ENCODE measurements around the gene TLN1.
A peak's percentile ranks its signal among the peaks of the same experiment; 100 is the strongest.

Gene TLN1

GRCh38 chr9:35749515-35750255, 17.7 kb upstream of the TLN1 start:
- peak; percentile 39 for DNase-seq

DNA sequence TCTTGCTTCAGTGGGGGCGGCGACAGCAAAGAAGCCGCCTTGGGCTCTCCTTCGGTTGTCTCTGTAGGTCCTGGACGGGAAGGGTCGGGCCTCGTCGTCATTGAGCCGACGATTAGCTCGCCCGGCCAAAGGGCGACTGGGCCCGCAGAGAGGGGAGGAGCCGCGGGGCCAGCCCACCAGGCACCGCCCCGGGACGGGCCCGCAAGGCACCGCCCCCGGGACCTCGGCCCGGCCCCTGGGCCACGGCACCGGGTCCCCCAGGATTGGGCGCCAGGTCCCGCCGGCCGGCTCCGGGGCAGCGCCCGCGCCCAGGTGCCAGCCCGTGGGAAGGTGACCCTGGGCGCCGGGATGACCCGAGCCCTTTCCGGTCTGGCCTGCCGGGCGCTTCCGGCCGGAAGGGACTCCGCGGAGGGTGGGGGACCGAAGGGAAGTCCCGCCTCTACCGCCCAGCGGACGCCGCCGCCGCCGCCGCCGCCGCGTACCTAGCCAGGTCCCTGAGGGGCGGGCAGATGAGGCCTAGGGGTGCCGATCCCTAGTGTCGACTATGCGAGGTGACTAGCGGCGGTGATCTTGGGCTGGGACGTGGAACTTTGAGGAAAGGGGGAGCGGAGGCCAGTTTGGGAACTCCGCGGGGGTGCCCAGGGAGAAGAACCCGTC, 17.0 kb upstream of the TLN1 start, which contains the start of the genes GBA2 and RGP1:
TSS of gene GBA2 (minus strand) at position 371 of the 657 bp plus-strand sequence. CDS start 524 bp downstream, outside the sequence.
TSS of gene RGP1 (plus strand) at position 430 of the 657 bp plus-strand sequence. CDS start 469 bp downstream, outside the sequence.
- peak; percentile 54 for DNase-seq

GRCh38 chr9:35748242-35748857, 16.4 kb upstream of the TLN1 start:
- DNase-seq, result no peak

- no peak for DNase-seq
Observed at GRCh38 chr9:35746583-35746982, 14.6 kb upstream of the TLN1 start.

GRCh38 chr9:35745569-35745968, 13.6 kb upstream of the TLN1 start:
- no peak for DNase-seq

DNA sequence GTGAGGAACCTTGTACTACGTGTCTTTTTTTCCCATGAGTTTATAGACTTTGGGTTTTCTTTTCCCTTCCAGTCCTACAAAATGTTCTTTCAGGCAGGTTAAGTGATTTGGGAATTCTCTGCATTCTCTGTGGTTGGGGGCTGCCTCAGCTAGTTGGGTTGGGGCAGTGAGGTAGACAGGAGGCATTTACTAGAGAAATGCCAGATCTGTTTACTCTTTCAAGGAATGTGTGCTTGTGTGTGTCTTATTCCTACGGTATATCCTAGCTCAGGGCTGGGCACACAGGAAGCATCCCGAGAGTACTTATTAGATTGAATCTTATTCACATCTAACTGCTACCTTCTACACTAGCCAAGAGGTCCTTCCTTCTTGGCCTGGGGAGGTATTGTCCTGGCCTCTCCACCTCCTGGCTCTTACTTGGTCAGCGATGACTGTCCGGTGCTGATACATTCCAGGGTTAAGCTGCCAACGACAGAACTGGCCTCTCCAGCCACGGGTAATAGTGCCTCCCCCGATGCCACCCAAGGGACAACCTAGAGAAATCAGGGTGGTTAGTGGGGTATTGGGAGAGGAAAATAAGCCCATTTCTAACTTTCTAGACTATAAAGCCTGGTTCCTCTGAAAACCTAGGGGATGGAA, 12.0 kb upstream of the TLN1 start:
- no peak for DNase-seq

GRCh38 chr9:35743452-35743851, 11.5 kb upstream of the TLN1 start:
- no peak for DNase-seq

GRCh38 chr9:35741740-35742139, 9.7 kb upstream of the TLN1 start:
- DNase-seq, result no peak

DNA sequence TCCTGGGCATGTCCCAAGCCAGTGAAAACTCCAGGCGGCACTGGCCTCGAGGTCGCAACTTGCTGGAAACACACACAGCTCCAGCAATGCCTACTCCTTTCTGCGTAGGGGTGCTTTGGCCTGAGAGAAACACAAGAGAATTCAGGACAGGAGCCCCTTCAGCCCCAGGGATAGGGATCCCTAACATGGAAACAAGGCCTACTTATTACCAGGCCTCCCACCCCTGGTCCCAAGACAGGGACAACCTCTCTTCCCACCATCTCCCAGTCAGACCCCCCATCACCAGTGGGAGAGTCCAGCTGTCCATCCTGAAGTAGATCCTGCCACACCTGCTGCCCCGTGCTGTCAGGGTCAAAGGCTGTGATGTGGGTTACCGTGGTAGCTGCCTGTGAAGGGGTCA, 8.2 kb upstream of the TLN1 start:
- DNase-seq, result no peak

GRCh38 chr9:35738924-35739323, 6.9 kb upstream of the TLN1 start:
- DNase-seq, result no peak

GRCh38 chr9:35738186-35738585, 6.2 kb upstream of the TLN1 start:
- DNase-seq, result no peak

GRCh38 chr9:35737143-35737542, 5.1 kb upstream of the TLN1 start:
- no peak for DNase-seq

DNA sequence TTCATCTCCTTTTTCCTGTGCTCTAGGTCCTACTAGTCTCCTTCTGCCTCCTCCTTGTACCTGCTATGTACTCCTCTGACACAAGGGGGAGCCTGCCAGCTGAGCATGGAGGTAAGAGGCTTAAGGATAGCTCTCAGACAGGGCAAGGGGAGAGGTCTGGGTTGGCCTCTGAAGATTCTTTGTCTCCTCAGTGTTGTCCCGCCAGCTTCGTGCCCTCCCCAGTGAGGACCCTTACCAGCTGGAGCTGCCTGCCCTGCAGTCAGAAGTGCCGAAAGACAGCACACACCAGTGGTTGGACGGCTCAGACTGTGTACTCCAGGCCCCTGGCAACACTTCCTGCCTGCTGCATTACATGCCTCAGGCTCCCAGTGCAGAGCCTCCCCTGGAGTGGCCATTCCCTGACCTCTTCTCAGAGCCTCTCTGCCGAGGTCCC, 4.2 kb upstream of the TLN1 start:
- DNase-seq, result peak; percentile 38

DNA sequence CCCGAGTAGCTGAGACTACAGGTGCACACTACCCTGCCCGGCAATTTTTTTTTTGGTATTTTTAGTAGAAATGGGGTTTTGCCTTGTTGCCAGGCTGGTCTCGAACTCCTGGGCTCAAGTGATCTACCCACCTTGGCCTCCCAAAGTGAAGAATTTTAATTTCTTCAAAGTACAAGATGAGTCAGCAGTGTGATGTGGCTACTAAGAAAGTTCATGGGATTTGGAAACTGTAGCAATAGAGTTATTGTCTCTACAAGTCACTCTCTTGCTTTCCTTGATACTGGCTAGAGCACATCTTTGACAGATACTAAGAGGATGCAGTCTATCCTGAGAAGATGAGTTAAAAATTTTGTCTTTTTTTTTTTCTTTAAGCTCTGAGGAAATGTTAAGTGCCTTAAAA, 2.1 kb upstream of the TLN1 start:
- DNase-seq, result no peak

DNA sequence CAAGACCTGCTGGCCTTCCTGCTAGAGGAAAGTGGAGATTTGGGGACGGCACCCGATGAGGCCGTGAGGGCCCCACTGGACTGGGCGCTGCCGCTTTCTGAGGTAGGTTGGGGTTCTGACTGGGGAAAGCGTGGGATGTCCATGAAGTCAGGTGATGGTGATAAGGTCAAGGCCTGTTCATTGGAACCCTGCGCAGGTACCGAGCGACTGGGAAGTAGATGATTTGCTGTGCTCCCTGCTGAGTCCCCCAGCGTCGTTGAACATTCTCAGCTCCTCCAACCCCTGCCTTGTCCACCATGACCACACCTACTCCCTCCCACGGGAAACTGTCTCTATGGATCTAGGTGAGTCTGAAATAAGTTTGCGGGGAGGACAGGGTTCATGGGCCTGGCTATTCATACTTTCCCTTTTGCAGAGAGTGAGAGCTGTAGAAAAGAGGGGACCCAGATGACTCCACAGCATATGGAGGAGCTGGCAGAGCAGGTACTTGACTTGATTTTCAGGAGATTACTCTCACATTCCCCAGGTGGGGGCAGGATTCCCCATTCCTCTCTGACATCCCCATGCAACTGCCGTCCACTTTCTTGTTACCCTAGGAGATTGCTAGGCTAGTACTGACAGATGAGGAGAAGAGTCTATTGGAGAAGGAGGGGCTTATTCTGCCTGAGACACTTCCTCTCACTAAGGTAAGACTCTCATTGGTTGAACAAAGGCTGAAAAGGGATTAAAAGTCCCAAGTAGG, 976 bp upstream of the TLN1 start:
- DNase-seq, result peak; percentile 33

DNA sequence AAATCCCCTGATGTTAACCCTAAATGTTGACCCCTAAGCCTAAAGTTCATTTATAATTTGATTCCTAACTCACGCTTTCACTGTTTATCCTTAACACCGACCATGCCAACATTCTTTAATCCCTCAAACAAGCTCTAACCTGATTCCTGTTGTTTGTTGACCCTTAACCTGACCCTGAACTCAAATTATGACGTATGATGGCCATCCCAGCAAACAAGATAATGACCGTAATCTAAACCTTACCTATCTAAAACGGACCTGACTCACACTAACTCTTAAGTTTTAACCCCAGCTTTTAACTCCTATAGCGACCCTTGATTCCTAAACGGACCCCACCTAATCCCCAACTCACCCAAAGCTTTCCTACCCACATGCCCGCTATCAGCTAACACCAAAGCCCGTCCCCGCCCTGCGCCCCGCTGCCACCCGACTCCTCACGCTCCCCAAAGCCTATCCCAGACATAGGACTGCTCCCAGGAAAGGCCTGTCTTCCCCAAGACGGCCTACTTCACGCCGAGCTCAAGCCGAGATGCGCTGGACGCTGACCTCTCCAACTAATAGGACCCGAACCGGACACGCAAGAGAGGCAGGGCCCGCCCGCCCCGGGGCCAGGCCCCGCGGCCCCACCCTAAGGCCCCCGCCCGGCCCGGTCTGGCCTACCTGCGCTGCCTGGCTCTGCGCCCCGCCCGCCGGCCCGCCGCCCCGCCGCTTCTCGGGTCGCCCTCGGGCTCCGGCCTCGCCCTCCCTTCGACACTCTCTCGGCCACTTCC, 395 bp downstream of the TLN1 start:
- no peak for DNase-seq

- no peak for DNase-seq
Observed at GRCh38 chr9:35730486-35730854, 1.5 kb downstream of the TLN1 start.

GRCh38 chr9:35729700-35730485, 2.1 kb downstream of the TLN1 start:
- no peak for DNase-seq

GRCh38 chr9:35729101-35729500, 2.9 kb downstream of the TLN1 start:
- DNase-seq, result no peak

DNA sequence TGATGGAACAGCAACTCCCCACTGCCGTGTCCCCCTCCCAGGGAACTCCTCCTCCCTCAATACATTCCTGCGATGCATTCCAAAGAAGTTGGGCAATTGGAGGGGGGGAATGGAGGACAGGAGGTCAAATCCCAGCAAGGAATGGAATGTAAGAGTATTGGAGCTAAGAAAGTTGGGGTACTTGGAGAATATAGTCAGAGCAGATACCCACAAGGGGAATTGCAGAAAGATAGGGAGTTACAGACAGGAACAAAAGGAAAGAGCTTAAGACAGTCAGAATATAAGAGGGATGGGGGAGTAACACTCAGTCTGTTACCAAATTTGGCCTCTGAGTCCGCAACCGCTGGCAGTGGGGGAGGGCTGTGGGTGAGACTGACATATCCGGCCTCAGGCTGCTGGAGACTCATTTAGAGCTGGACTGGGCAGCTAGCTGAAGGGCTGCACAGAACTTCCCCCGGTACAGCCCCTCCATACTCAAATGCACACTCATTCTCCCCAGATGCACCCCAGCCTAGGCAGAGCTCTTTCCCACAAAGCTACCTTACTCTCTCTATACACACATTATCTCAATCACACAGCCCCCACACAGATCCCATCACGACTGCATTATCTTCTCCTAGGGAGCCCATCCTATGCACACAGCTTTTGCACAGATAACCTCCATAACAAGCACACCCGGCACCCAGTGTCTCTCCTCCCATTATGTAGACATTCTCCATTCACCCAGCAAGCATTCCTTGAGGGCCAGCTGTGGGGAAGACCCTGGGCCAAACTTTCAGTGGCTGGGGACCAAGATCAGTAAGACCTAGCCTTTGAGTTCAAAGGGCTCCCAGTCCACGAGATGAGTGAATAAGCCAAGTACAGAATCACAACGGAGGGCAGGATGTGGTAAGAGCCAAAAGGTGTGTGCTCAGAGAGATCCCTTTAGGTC, 3.7 kb downstream of the TLN1 start:
- no peak for DNase-seq
